Measurements from ENCODE around the gene SMYD3.

Gene SMYD3

DNA sequence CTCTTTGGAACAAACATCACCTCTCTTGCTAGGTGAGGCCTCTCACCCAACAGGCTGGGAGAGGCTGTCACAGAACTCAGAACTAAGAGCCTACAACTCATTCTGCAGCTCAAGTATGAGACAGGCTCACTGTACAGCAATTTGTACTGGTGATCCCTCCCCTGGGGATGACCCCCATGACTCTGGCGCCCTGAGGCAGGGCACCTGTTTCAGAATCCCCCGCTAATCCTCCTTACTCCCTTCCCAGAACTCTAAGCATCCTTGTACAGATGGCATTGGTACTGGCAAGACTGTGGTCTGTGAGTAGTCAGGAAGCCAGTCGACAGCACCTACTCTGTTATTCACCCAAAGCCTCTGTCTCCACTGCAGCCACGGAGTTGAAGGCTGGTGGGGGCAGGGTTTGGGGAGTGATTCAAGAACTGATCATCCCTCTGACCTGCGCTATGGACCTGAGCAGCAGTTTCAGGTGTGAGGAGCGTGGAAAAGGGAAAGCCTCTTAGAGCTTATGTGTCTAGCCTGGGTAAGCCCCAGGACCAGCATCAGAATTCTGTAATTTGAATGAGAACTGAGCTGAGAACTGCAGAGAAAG is 696.8 kb downstream of the SMYD3 start:
- DNase-seq = peak; percentile 21

DNA sequence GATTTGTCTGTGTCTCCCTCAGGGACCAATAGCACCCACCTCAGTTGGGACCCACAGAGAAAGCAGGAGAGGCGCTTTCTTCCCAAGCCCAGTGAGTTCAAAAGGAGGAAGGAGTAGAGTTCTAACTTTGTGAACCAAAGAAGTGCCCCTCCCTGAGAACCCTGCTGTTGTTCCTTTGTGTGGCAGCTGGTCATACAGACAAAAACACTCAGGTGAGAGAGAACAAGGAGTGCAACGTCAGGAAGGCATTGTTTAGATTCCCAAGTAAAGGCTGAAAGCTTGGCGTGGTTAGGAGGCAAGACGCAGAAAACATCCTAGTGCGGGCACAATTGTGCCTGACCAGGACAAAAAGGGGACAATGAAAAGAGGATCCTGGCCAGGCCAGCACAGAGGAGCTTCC is 697.7 kb downstream of the SMYD3 start:
- no peak for DNase-seq

DNA sequence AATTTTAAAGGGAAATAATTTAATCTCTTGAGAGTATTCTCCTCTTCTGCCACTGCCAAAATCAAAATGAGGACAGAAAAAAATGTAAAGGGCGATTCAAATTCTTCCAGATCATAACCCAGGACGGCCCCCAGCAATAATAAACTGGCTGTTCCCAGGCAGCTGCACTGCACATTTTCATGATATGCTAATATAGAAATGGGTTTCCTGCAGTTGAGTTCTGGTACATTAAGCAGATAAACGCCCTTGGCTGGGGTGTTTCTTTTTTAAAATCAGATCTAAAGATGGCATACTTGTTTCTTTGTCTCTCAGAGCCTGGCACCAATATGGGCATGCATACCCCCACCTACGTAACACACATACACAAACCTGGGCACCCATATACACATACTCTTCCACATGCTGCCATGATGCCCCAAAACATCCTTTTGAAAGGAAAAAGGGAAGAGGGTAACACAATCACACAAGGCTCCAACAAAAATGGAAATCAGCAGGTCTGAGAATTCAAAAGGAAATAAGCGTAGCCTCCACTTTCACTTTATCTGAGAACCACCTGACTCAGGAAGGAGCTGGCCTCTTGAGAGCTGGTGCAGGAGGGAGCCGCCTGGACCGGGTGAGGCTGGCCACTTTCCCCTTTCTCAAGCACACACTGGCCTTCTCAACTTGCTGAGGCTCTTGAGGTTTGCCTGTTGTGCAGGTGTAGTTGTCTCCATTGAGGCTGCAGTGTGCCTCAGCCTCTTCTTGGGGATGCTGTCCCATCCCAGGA is 698.9 kb downstream of the SMYD3 start:
- no peak for DNase-seq

DNA sequence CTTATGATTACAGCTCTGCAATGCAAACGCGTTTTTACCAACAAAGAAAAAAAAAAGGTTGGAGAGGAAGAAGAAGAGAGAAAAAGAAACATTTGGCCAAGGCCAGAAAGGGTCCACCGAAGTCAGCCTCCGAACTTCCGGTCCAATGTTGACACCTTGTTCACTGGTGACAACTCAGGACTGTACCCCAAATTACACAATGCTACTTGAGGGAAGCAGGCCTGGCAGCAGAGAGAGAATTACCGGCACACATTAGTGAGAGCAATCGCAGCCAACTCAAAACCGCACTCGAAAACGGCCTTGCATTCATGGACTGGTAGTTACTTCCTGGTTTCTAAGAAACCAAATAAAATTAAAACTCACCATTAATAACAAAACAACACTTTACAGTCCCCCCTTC is 699.8 kb downstream of the SMYD3 start:
- no peak for DNase-seq

DNA sequence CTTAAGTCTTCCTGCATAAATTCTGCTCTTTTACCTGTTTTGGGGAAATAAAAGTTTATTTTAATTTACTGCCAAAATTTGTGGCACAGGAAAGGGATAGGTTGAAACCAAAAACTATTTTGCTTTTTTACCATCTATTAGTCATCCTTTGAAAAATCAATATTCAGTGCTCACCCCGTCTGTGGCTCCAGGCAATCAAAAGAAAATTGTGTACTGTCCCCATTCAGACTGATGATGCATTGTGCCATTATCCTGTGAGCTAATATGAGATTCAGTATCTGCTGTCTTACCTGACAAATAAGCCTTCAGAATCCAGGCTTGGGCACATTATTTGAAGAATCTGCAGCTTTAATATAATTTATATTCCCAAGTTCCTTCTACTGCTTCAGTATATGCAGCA is 701.5 kb downstream of the SMYD3 start:
- DNase-seq = no peak

DNA sequence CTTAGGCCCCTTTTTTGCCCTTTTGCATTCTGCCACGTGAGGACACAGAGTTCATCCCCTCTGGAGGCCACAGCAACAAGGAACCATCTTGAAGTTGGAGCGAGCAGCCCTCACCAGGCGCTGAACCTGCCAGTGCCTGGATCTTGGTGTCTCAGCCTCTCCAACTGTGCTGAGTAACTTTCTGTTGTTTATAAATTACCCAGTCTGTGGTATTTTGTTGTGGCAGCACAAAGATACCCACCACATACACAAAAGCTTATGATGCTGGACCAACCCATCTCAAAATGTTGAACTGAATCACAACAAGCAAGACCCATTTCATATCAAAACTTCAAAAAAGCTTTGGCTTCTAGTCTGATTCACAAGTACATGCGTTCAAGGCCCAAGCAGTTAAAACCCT is 702.4 kb downstream of the SMYD3 start:
- DNase-seq = no peak

DNA sequence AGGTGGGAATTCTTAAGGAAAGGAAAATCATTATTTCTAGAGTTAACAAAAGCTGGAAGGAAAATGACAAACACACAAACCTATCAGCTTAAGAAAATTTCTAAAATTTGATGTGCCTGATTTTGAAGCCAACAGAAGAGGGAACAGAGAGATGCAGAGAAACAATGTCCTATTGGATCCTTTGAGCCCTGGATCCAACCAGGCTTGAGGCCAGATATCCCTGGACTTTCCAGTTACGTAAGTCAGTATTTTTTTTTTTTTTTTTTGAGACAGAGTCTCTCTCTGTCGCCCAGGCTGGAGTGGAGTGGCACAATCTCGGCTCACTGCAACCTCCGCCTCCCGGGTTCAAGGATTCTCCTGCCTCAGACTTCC is 703.4 kb downstream of the SMYD3 start:
- no peak for DNase-seq

DNA sequence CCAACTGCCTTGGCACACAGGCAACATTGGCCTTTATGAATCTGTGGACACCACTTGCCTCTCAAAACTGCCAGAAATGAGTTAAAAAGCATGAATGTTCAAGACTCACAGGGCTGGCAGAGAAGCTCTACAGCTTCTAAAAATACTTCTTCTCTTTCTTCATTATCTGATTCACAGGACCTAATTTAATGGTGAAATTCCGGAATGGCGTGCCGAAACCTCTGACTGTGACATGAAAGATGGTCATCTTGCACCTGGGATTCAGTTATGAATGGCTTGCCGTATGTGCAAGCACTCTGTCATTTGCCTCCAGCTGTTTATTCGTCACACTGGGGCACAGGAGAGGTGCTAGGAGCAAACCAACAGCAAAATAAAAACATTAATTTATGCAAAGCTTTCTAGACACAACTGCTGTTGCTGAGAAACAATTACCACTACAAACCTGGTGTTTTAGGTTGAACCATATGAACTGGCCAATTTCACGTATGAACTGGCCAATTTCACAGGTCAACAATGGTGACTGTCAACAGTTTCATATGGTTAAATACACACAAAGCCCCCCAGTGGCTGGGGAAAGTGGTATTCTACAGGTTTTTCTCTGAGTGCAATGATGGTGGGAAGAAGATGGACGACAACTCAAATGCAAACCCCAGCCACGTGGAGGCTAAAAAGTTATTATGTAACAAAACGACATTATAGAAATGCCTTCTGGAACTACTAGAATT is 704.0 kb downstream of the SMYD3 start:
- DNase-seq = no peak

DNA sequence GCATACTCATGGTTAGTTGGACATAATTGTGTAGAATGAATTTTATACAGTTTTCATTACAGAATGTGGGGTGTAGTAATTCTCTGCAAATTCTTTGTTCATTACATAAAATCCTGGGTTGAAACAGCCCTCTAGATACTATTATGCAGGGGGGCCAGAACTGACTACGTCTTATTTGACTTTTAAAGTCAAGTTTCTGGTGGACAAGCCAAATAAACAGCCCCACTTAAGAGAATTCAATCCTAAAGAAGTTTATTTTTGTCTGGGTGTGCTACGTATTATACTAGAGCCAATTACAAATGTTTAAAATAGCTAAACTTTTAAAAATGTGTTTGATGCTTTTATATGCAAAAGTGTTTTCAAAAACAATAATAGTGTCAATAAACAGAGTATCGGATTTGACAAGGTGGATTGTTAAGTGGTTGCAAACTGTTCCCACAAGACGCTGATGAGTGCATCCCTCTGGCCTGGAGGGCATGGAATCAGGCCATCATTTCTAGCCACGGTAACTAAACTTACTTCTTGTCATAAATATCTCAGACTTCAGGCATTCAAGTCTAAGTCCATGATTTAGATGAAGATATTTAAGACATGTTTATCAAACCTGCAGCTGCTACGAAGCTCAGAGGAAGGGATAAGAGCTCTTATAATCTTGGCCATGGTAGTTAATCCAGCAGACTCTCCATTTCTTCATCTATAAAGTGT is 706.0 kb downstream of the SMYD3 start:
- no peak for DNase-seq

DNA sequence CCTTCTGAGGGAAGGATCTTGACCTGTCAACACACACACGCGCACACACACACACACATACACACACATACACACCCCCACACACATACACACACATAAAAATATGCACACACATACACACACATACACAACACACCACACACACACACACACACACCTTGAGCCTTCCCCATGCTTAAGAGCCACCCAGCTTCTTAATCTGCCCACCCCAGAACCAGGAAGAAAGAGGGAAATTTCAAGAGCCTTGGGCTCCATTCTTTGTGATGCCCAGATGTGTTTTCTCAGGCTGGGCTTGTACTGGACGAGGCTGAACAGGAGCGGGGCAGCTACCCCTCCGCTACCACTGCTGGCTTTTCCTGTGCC is 708.7 kb downstream of the SMYD3 start:
- no peak for DNase-seq

DNA sequence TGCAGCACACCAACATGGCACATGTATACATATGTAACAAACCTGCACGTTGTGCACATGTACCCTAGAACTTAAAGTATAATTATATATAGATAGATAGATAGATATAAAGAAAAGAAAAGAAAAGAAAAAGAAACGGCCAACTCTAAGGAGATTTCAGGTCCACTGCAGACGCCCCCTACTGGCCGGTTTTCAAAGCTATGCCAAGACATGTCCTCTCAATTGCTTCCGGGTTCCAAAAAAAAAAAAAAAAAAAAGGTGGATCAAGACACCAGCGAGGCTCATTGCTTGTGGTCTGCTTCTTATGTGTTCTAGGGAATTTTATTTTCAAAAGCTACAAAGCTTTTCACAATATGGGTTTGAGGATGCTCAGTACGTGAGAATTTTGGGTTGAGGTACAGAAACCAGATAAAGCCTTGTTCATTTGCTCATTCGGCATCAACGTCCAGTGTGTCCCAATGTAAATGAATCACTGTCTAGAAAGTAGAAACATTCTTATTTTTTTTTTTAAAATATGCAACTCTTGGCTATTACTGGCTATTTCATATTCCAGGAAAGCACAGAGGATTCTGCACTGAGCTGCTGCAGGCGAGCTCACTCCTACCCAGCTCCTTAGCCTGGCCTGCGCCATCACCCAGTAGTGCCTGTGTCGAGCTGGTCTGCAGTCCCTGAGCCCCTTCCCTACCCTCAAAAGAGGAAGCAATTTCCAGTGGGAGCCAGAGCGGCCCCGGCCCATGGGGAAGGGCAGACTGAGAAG is 709.3 kb downstream of the SMYD3 start:
- no peak for DNase-seq

DNA sequence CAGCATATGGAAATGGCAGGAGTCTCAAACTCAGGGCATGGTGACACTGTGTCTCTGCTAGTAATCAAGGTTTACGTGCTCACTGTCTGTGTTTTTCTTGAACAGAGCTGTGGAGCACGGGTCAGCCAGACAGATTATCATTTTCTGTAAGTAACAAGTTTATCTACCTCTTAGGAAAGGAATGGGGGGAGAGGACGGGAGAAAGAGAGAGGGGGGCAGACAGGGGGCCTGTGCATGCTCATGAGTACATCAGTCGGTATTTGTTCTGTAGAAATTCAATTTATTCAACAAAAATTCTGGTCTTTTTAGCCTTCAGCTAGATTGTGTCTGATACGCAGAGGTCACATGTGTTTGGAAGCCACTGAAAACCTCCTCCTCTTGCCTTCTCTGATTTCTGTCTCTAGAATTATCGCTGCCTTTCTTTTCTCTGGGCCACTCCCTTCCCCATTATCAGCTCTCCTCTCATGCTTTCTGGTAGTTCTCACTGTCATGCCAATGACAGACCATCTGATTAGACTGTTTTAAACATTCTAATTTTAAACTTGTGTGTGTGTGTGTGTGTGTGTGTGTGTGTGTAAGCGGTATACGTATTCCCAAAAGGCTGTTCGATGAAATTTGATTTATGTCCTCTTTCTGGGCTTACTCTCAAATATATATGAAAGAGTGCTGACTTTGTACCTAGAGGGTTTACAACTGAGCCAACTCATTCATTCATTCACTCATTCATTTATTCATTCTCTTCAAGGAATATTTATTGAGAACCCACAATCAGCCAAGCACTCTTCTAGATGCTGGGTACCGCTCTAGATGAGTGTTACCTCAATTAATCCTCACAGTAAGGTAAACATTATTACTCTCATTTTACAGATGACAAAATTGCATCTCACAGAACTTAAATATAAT is 715.4 kb downstream of the SMYD3 start:
- DNase-seq = no peak

DNA sequence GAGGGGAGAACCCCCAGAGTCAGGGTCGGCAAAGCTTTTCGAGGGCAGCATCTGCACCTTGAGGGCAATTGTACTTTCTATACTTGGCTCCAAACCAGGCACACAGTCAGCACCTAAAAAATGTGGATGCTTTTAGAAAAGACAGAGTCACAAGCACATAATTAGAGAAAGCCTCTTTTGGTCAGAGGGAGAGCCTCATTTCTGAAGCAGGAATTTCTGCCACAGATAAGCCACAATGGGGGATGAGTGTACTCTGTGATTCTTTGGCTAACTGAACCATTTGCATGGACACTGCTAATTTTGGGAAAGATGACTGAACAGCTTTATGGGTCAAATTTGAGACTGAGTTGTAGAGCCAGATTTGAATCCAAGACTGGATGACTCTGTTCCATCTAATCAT is 716.6 kb downstream of the SMYD3 start:
- DNase-seq = no peak

DNA sequence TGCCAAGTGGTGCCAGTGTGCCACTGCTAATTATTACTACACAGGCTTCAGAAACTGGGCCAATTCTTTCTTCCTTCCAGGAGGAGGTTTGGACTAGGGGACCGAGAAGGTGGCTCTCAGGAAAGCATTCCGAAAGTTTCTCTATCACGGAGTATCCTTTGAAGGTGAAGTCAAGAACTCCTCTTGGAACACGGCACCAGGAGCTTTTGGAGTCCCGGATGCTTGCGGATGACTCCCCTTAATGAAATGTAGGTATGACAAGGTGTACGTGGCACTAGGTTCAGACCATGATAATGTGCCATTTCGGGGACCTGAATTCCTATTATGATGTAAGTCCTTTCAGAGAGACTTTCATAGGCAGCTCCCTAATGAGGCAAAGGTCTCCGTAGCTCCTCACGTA is 718.2 kb downstream of the SMYD3 start:
- DNase-seq = no peak

DNA sequence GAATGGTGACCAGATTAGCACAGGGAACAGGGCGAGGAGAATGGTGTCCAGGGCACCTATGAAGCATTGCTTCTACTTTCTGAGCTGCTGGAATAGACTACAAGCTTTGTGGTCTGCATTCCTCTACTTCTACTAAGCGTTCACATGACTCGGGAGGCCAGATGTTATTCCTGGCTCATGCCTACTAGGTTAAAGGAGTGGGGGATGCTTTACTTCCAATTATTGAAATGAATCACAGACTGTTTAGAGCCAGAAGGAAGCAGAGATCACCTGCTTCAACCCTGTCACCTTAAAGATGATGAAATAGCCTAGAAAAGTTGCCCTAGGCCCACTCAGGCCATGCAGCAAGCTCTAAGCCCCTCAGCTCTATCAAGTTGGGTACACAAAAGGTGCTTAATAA is 718.8 kb downstream of the SMYD3 start:
- no peak for DNase-seq

DNA sequence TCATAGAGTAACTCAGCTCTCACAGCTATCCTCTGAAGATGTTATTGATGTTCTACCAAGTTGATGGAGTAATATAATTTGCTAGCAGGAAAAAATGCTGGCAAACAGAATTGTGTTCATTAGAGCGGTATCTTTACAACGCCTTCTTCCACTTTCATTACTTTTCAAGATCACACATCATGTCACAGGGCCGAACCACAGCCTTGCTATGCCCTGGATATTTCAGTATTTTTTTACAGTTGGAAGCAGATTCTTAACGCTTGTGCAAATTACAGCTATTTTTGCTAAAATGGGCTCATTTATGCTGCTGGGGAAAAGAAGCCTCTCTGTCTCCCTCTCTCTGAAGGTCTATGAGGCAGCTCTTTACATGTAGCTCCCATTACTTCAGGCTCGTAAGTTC is 720.1 kb downstream of the SMYD3 start:
- no peak for DNase-seq

DNA sequence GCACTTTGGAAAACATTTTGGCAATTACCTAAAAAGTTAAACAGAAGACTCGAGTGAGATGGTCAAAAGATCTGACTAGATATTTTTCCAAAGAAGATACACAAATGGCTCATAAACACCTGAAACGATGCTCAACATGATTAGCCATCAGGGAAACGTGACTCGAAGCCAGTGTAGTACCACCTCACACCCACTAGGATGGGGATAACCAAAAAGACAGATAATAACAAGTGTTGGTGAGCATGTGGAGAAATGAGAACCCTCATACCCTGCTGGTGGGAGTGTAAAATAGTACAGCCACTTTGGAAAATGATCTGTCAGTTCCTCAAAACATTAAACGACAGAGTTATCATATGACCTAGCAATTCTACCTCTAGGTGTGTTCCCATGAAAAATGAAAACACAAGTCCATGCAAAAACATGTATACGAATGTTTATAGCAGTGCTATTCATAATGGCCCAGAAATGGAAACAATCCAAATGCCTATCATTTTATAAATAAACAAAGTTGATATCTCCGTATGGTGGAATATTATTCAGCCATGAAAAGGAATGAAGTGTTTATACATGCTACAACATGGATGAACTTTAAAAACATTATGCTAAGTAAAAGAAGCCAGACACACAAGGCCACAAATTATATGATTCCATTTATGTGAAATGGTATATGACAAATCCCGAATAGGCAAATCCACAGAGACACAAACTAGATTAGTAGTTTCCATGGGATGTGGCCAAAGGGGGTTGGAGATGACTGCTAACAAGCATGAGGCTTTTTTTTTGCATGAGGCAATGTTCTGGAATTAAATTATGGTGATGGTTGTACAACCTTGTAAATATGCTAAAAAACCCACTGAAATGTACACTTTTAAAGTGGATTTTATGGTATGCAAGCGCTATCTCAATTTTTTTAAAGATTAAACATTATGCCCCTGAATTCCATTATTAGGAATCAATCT is 727.0 kb downstream of the SMYD3 start:
- no peak for DNase-seq

DNA sequence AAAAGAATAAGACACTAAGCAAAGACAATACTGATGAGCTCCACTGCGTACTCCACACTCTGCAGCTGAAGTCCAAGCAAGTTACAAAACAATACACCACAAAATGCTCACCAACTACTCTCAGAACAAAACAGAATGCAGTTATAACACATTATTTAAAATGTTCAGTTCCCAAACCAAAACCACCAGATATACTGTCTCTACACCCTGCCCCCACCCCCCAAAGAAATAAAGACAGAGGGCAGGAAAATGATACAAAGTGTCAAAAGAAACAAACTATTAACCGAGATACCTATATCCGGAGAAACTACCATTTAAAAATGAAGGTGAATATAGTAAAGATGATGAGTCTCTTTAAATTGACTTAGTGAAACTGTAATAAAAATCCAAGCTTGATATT is 729.3 kb downstream of the SMYD3 start:
- DNase-seq = no peak

DNA sequence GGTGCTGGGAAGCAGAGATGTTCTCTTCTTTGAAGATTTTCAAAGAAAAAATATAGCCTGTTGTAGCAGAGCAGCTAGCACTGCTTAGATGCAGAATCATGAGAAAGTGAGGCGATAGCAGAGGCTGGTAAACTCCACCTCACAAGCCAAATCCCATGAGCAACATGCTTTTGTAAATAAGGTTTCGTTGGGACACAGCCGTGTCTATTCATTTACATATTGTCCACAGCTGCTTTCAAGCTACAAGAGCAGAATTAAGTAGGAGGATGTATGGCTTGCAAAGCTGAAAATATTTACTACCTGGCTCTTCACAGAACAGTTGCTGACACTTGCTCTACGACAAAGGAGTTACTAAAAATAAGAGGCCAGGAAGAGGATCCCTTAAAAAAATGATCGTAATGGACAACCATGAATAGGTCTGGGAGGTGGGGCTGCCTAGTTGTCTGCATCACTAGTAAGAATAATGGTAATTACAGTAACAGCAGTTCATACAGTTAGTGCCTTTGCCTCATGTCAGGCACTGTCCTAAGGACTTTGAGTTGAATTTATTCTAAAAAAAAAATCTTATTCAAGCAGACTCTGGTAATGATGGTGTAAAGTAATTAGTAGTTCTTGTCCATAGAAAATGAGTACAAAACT is 730.3 kb downstream of the SMYD3 start:
- no peak for DNase-seq

DNA sequence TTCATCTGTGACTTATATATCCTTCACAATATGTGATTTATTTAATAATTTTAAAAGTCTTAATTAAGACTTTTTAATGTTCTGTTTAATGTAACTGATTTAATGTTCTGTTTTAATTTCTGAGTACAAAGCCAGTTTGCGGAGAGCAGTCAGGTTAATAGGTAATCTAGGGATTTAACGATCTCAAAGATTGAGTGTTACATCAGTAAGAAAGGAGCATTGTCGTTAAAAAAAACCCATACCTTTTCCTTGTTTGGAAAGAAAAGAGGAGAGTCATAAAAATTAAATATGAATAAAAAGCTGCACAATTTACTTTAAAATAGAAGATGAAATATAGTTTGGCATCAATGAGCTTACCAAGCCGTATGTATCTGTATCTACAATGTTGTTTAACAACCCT is 730.9 kb downstream of the SMYD3 start:
- DNase-seq = no peak

Measured in retina (tissue), 1 donor.